AG08395 (cell line): ENCODE results near the gene ZC3H12C.

Experiments
- DNase-seq: peaks from one replicate; pipeline ENCODE4 v3.0.0; 2012; ENCODE audit warnings: mixed read lengths, low spot score

Gene ZC3H12C

GRCh38 chr11:110098645-110099044 is 5.5 kb downstream of the ZC3H12C start:
- DNase-seq: no peak

GRCh38 chr11:110100476-110101240 is 7.5 kb downstream of the ZC3H12C start:
- no peak for DNase-seq

GRCh38 chr11:110106713-110107274 is 13.6 kb downstream of the ZC3H12C start:
- no peak for DNase-seq

GRCh38 chr11:110110854-110111253 is 17.7 kb downstream of the ZC3H12C start:
- DNase-seq: no peak

GRCh38 chr11:110112457-110112856 is 19.3 kb downstream of the ZC3H12C start:
- DNase-seq: no peak

- DNase-seq: no peak
These were observed 20.3 kb downstream of the ZC3H12C start for GRCh38 chr11:110113505-110113904.

GRCh38 chr11:110113973-110114372 is 20.8 kb downstream of the ZC3H12C start:
- no peak for DNase-seq

GRCh38 chr11:110119317-110119716 is 26.1 kb downstream of the ZC3H12C start:
- DNase-seq: no peak

- peak; percentile 43 for DNase-seq
These were observed 28.0 kb downstream of the ZC3H12C start for GRCh38 chr11:110121204-110121603.

GRCh38 chr11:110123003-110123402 is 29.8 kb downstream of the ZC3H12C start:
- DNase-seq: peak; percentile 25

GRCh38 chr11:110124605-110125004 is 31.4 kb downstream of the ZC3H12C start:
- DNase-seq: no peak

- peak; percentile 11 for DNase-seq
These were observed 32.4 kb downstream of the ZC3H12C start for GRCh38 chr11:110125632-110126031.

GRCh38 chr11:110126936-110127335 is 33.7 kb downstream of the ZC3H12C start:
- DNase-seq: no peak

GRCh38 chr11:110128161-110128560 is 35.0 kb downstream of the ZC3H12C start:
- peak; percentile 12 for DNase-seq

- DNase-seq: no peak
These were observed 37.5 kb downstream of the ZC3H12C start for GRCh38 chr11:110130642-110131238.

GRCh38 chr11:110131386-110132123 is 38.4 kb downstream of the ZC3H12C start:
- DNase-seq: no peak

- DNase-seq: no peak
These were observed 40.0 kb downstream of the ZC3H12C start for GRCh38 chr11:110133160-110133559.

- DNase-seq: no peak
These were observed 40.9 kb downstream of the ZC3H12C start for GRCh38 chr11:110134110-110134509.

- no peak for DNase-seq
These were observed 48.6 kb downstream of the ZC3H12C start for GRCh38 chr11:110141812-110142211.

GRCh38 chr11:110147962-110148709 is 54.9 kb downstream of the ZC3H12C start:
- peak; percentile 46 for DNase-seq

GRCh38 chr11:110148775-110149744 is 55.9 kb downstream of the ZC3H12C start:
- DNase-seq: peak; percentile 7
